Fibroblast of the conjunctiva (primary cell): Measurements from ENCODE around the gene SAMD4B.
A peak's percentile ranks its signal among the peaks of the same experiment; 100 is the strongest.
"Not testable (repeated sequence)": the region's sequence is repeated elsewhere in the genome, so short reads cannot be mapped to it uniquely, and the experiment has no call there.

Experiments used
- DNase-seq: peaks from one replicate; pipeline ENCODE4 v3.0.0-alpha.2; 2010; ENCODE audit warnings: low read depth

Gene SAMD4B, protein sequence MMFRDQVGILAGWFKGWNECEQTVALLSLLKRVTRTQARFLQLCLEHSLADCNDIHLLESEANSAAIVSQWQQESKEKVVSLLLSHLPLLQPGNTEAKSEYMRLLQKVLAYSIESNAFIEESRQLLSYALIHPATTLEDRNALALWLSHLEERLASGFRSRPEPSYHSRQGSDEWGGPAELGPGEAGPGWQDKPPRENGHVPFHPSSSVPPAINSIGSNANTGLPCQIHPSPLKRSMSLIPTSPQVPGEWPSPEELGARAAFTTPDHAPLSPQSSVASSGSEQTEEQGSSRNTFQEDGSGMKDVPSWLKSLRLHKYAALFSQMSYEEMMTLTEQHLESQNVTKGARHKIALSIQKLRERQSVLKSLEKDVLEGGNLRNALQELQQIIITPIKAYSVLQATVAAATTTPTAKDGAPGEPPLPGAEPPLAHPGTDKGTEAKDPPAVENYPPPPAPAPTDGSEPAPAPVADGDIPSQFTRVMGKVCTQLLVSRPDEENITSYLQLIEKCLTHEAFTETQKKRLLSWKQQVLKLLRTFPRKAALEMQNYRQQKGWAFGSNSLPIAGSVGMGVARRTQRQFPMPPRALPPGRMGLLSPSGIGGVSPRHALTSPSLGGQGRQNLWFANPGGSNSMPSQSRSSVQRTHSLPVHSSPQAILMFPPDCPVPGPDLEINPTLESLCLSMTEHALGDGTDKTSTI

GRCh38 chr19:39341719-39342604, at the start of gene SAMD4B:
TSS of gene SAMD4B (plus strand) at chr19:39342421. CDS start at chr19:39356894, 14,473 bp downstream.
- peak; percentile 97 for DNase-seq

- no peak for DNase-seq
Measured at GRCh38 chr19:39293394-39293793, 48.8 kb upstream of the SAMD4B start.

DNA sequence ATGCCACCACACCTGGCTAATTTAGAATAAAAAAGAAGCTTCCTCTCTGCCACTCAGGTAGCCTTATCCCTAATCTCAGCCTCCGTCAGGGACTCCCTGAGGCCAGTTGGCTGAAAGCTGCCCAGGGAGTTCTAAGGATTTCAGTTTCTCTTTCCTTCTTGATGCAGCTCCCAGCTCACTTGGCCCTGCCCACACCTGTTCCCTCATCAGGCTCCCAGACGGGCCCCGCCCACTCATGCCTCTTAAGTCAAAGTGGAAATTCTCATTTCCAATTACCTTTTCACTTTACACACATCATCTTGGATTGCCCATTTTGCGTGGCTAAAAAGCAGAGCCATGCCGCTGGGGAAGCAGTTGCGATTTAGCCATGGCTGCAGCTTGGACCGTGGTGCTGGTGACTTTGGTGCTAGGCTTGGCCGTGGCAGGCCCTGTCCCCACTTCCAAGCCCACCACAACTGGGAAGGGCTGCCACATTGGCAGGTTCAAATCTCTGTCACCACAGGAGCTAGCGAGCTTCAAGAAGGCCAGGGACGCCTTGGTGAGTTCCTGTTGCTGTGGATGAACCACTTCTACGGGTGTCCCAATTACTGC, 46.1 kb upstream of the SAMD4B start, which contains the start of gene IFNL1:
Gene IFNL1 (plus strand): TSS at position 353 of the 591 bp plus-strand sequence. CDS start 15 bp downstream, at position 368.
- DNase-seq = no peak

DNA sequence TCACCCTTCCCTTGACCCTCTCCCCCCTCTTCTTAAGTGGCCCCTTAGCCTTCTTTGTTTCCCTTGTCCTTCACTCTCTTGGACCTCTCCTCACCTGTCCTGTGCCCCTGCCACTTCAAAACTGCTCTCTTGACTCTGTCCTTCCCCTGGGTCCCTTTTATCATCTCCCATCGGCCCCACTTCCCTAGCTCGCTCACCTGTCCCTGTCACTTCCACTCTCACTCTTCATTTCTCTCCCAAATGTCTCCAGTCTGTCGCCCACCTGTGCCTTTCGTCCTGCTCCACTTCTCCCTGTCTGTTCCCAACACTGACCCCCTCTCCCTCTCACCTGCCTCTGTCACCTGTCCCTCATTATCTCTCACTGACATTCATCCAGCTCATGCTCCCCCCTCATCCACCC, 45.3 kb upstream of the SAMD4B start:
- no peak for DNase-seq

- no peak for DNase-seq
Measured at GRCh38 chr19:39297931-39298634, 44.1 kb upstream of the SAMD4B start.

GRCh38 chr19:39299404-39299803, 42.8 kb upstream of the SAMD4B start:
- DNase-seq = no peak

GRCh38 chr19:39299832-39300231, 42.4 kb upstream of the SAMD4B start:
- DNase-seq = no peak

DNA sequence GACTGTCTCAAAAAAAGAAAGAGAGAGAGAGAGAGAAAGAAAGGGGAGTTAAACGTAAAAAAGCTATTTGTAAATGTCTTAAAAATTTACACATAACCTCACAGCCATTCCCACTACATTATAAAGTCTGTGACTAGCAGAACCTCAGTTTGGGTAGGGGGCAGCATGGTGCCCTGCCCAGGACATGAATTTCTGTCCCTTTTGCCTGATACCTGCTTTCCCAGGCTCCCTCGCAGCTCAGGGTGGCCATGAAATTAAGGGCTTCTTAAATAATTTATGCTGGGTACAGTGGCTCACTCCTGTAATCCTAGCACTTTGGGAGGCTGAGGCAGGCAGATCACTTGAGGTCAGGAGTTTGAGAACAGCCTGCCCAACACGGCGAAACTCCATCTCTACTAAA, 41.2 kb upstream of the SAMD4B start:
- no peak for DNase-seq

GRCh38 chr19:39301562-39301961, 40.7 kb upstream of the SAMD4B start:
- DNase-seq = no peak

DNA sequence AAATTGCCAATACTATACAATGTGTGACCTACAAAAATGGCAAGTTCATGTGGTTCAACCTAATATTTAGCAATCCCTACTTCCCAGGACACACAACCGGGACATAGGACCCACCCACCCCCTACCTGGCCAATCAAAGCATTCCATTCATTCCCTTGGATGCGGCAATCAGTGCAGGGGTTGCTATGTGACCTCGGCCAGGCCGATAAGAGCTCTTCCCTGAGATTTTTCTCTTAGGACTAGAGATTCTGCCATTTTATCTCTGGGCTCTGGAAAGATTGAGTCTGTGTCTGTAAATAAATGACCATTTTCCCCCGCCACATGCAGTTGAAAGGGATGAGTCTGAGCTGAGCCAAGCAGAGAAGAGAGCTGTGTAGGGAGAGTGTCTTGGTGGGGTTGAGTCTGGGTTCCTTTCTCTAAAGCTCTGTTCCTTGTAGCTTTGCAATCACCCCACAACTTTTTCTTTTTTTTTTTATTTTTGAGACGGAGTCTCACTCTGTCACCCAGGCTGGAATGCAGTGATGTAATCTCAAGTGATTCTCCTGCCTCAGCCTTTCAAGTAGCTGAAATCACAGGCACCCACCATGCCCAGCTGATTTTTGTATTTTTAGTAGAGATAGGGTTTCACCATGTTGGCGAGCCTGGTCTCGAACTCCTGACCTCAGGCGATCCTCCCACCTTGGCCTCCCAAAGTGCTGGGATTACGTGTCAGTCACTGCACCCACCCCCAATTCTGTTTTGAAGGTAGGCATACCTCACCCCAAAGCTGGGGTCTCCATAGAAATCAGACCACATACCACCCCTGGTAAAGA, 38.6 kb upstream of the SAMD4B start:
- DNase-seq = no peak

GRCh38 chr19:39304185-39304513, 38.1 kb upstream of the SAMD4B start:
- no peak for DNase-seq

DNA sequence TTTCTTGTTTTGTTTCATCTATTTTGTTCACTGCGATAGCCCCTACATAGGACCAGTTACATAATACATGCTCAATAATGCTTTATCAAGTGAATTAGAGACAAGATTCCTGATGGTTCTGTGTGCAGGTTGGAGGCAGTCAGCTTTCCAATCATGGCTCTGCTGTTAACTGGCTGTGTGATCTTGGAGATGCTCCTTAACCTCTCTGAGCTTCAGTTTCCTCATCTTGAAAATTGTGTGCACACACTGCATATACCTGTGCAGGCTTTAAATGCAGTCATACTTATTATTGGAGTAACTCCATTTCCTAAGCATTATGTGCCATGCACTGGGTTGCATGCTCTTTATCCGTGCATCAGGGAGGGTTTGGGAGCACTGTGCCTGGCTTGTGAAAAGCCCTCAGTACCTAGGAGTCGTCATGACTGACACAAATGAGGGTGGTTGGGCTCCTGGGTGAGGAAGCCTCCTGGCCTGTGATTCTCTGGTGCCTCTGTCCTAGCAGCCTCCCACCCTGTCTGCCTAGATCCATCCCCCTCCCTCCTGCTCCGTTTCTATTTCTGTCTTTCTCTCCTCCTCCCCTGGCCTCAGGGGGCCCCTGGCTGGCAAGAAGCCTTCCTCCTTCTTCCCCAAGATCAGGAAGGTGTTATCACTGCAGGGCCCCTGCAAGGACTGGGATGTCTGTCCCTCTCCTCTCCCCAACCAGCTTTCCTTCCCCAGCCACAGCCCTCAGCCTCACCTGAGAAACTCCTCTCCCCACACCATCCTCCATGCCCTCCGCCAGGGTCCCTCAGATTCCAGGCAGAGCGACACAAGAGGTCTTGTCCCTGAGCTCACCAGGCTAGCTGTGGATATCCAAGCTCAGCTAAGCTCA, 37.3 kb upstream of the SAMD4B start:
- no peak for DNase-seq

DNA sequence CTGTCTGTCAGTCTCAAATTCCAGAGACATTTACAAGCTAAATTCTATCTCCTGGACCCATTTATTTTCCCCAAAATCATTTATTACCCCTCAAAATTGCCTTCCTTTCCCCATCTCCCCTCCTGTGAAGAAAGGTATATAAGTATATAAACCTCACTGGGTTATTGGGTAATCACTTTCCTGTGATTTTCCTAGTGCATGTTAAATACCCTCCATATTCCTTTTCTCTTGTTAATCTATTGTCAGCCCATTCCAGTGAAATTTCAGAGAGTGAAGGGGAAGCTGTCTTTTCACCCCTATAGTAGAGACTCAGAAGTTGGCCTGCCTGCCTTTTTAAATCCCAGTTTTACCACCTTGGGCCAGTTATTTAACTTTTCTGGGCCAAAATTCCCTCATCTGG, 36.1 kb upstream of the SAMD4B start:
- no peak for DNase-seq

GRCh38 chr19:39307046-39307821, 35.0 kb upstream of the SAMD4B start:
- DNase-seq = no peak

- DNase-seq = no peak
Measured at GRCh38 chr19:39307822-39308530, 34.2 kb upstream of the SAMD4B start.

DNA sequence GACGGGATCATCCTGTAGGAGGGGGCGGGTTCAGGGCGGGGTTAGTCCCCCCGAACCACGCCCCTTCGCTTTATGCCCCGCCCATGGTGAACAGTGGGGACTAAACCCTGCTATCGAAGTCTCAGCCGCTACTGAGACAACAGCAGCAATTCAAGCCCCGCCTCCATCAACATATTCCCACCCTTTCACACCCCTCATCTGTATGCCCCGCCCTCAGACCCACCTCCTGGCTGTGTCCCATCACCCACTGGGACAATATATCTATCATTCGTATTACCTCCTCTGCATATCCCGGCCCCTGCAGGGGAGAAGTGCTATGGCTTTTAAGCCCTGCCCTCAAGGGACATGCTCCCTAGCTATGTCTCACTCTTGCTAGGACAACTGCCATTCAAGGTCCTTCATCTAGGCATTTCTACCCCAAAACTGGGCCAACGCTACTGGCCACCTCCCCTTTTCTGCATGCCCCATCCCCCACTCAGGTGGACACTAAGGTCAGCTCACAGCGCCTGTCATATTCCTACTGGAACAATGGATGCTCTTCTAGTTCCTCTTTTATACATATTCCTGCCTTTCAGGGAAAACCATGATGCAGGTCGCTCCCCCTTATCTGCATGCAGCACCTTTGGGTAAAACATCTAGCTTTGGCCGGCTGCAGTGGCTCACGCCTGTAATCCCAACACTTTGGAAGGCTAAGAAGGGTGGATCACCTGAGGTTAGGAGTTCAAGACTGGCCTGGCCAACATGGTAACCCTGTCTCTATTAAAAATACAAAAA, 33.5 kb upstream of the SAMD4B start:
- DNase-seq = no peak

DNA sequence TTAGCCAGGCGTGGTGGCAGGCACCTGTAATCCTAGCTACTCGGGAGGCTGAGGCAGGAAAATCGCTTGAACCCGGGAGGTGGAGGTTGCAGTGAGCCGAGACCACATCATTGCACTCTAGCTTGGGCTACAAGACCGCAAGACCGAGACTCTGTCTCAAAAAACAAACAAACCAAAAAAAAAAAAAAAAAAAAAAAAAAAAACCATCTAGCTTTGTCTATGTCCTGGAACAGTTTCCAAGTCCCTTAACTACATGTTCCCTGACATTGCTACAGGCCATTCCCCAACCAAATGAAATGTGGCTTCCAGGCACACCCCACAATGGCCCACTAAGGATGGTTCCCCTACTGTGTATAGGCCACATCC, 32.9 kb upstream of the SAMD4B start:
- DNase-seq = not testable (repeated sequence)
